M059J (cell line): ENCODE results near the gene MTTP. TPM values are rescaled to one million over a fixed set of nuclear protein-coding genes. Genes with fewer than 3 reads are reported as not detected.

Source experiments
- DNase-seq: peaks from one replicate; pipeline ENCODE4 v3.0.0-alpha.2; 2012; ENCODE audit warnings: low read depth
- total RNA-seq: library from RNA; depleted of rRNA; stranded (reverse); fragments of >200 nt; shearing (Covaris generic); gene quantifications from 2 replicates; pipeline ENCODE4 v1.2.3, GENCODE V29; 2014; rRNA removed

Gene MTTP
- total RNA-seq, 1 experiment from 2014 or later: 1.9 TPM

DNA sequence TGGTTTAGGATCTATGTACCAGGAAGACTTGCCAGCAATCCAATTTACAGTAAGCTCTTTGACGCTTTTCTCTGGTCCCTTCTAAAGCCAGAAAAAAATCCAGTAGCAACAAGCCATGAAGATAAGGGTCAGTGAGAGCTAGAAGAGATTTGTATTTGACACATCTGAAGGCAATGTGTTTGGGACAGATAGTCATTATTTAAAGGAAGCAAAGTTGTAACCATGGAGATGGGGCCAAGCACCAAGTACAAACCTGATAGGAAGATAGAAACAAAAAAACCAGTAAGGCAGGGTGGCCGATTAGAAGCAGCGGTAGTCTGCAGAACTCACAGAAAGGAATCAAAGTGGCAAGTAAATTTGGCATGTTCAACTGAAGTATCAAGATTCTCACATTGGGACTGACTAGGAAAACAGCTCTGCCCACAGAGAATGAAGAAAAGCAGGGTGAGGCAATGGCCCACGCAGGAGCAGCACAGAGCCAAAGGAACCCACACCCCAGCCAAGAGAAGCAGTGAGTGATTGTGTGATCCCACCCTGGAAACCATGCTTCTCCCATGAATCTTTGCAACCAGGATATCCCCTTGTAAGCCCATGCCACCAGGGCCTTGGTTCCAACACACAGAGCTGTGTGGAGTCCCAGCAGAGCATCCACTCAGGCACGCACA, 95.9 kb downstream of the MTTP start:
- DNase-seq: no peak

Other genes starting within 250 kb of the MTTP start
- gene ADH1C, start 222.1 kb upstream of the MTTP start, total RNA-seq: 0.05 and 0.57 TPM in 2 replicates
- gene ADH7, start 139.5 kb upstream of the MTTP start, total RNA-seq: not detected in 2 replicates
- not detected in 2 replicates for gene C4orf17, start 63.8 kb upstream of the MTTP start, total RNA-seq
- gene TRMT10A, start 10.8 kb upstream of the MTTP start, total RNA-seq: 3.4 and 3.7 TPM in 2 replicates
- gene C4orf54, start 83.0 kb downstream of the MTTP start, total RNA-seq: 0.02 and 0.37 TPM in 2 replicates
- gene DAPP1, start 242.0 kb downstream of the MTTP start, total RNA-seq: 0.49 and 0.76 TPM in 2 replicates